HG03354 (cell line): ENCODE data around the gene NQO1.
"Not testable (repeated sequence)": the region's sequence is repeated elsewhere in the genome, so short reads cannot be mapped to it uniquely, and the experiment has no call there.

Experiments used
- ATAC-seq: cut with Tn5 transposase; IDR thresholded peaks from one replicate; pipeline ENCODE4 v1.9.1; 2021; ENCODE audit warnings: mild to moderate bottlenecking; ENCODE audit not compliant: unreplicated experiment, poor library complexity, severe bottlenecking

NQO1 gene

GRCh38 chr16:69726313-69727060 is at the start of gene NQO1:
TSS of gene NQO1 (minus strand) at chr16:69726560. CDS start at chr16:69726439, 121 bp downstream.
- peak; percentile 98 for ATAC-seq

GRCh38 chr16:69775563-69775962 is 49.2 kb upstream of the NQO1 start:
- ATAC-seq, result no peak

- peak; percentile 78 for ATAC-seq
These were observed 47.0 kb upstream of the NQO1 start for GRCh38 chr16:69773260-69773947.

DNA sequence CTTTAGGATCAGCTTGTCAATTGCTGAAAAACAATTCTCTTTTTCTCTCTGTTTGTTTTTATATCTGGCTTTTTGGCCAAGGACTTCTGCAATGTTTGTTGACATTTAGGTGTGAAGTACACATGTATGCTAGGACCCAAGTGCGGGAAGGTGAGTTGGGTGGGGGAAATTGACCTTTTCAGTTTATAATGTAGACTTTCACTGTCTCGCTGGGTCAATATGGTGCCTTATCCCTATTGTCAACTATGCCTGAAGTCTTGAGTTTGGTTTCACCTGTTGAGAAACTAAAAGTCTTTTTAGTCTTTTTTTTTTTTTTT is 45.2 kb upstream of the NQO1 start:
- no peak for ATAC-seq

GRCh38 chr16:69769404-69769803 is 43.0 kb upstream of the NQO1 start:
- no peak for ATAC-seq

- no peak for ATAC-seq
These were observed 42.3 kb upstream of the NQO1 start for GRCh38 chr16:69768666-69769065.

GRCh38 chr16:69767459-69768229 is 41.3 kb upstream of the NQO1 start:
- no peak for ATAC-seq

GRCh38 chr16:69763599-69763942 is 37.2 kb upstream of the NQO1 start:
- no peak for ATAC-seq

- peak; percentile 8 for ATAC-seq
These were observed 36.6 kb upstream of the NQO1 start for GRCh38 chr16:69762814-69763598.

DNA sequence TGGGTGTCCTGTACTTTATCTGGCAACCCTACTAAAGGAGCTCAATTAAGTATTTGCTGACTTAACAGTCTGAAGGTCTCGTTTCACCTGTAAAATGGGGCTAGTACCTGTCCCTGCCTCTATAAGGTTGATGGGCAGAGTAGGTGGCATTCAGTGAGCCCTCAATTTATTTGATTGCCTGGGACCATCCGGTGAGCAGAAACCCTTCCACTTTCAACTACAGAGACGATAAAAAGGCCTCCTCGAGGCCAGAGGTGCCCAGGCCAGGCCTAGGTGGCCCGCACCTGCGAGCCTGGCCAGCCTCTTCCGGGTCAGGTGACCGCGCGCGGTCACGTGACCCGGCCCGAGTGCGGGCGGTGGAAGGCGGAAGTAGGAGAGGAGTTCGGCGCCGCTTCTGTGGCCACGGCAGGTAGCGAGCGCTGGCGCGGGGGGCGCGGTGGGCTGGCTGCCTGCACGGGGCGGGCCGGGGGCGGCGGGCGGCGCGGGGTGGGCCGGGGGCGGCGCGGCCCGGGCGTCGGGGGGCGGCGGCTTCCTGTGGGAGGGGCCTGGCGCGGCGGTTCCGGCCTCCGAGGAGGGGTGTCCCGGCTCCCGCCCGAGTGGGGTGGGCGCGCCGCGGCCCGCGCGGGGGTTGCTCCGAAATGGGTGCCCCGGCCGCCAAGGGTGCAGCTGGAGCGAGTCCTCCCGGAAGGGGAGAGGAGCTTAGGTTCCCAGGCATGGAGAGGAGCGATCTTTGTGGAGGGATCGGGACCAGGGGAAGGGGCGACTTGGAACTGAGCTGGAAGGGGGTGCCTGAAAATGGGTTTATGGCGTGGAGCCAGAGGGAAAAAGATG is 35.8 kb upstream of the NQO1 start, which contains the start of gene WWP2:
Gene WWP2, plus strand, starts transcription at position 350 of the 831 bp plus-strand sequence. CDS start 24,679 bp downstream, outside the sequence.
- peak; percentile 78 for ATAC-seq

DNA sequence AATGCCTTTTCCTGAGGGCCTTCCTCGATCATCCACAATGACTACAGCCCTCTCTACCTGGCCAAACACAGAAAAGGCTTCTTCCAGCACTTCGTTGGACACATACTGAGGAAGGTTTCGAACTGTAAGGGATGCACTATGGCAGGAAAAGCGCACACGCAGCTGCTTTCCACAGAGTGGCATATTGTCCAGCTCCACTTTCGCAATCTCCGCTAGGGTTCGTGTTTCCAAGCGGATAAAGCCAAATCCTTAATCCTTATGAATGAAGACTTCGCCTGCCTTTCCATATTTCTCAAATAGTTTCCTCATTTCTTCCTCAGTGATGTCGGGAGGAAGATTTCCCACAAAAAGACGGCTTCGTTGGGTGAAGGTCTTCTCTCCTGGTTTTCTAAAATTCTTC is 31.0 kb upstream of the NQO1 start:
- ATAC-seq, result not testable (repeated sequence)

DNA sequence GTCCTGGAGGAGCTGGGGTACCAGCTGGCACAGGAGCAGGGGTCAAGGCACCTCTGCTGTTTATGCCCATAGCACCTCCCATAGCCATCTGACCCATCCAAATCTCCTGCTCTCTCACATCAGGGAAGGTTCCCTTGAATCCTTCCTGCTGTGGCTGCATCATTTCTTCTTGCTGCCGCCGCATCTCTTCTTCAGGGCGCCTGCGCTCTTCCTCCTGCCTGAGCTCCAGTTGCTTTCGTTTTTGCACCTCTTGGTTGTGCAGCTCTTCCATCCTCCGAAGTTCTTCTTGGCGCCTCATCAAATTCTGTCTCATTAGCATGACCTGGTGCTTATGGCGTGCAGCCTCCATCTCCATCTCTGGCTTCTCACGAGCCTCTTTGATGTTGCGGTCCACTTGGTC is 30.3 kb upstream of the NQO1 start:
- ATAC-seq, result no peak

GRCh38 chr16:69754469-69755310 is 28.3 kb upstream of the NQO1 start, which contains the start of gene NOB1:
TSS of gene NOB1 (minus strand) at chr16:69754926. CDS start at chr16:69754910, 16 bp downstream.
- ATAC-seq, result peak; percentile 98

DNA sequence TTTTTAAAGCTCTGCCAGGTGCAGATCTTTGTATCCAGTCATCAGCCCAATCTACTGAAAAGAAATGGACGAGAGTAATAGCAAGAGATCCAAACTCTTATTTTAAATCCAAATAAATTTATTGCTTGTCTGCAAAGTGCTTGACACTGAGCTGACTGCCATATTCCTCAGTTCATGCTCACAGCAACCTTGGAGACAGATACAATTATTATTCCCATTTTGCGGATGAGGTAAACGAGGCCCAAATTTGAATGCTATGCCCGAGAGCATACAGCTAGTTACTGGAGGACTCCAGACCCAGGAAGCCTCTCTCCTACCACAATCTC is 27.7 kb upstream of the NQO1 start:
- no peak for ATAC-seq

DNA sequence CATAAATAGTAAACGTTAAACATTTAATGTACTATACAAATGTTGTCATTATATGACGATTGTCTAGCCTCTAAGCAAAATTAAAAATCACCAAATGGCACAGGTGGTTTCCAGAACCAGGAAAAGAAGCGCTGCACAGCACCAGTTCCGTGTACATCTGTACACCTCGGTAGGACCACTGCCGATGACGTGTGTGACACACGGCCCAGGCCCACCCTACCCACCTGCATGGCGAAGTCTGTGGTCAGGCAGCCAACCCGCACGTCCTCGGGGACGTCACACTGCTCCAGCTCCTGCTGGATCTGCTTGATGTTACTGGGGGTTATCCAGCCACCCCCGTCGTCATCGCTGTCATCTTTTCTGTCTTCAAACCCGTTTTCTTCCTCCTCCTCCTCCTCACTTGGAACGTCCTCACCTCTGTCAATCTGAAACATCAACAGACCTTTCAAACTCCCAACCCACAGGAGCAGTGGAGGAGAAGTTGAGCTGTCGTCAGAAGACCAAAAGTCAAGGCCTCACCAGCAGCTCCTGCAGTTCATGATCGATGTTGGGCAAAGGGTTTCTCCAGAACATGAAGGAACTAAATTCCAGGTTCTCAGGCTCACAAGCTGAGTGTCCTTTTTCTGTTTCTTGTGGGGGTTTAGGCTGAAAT is 22.5 kb upstream of the NQO1 start:
- ATAC-seq, result no peak

DNA sequence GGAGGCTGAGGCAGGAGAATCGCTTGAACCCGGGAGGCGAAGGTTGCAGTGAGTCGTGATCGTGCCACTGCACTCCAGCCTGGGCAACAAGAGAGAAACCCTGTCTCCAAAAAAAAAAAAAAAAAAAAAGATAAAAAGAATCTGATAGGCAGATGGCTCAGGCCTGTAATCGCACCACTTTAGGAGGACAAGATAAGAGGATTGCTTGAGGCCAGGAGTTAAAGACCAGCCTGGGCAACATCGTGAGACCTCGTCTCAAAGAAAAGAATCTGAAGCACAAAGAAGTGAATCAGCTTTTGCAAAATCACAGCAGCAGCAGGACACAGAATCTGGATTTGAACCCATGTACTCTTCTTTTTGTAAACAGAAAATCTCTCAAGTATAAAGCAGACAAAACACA is 20.8 kb upstream of the NQO1 start:
- ATAC-seq, result no peak

GRCh38 chr16:69745959-69746358 is 19.6 kb upstream of the NQO1 start:
- no peak for ATAC-seq

DNA sequence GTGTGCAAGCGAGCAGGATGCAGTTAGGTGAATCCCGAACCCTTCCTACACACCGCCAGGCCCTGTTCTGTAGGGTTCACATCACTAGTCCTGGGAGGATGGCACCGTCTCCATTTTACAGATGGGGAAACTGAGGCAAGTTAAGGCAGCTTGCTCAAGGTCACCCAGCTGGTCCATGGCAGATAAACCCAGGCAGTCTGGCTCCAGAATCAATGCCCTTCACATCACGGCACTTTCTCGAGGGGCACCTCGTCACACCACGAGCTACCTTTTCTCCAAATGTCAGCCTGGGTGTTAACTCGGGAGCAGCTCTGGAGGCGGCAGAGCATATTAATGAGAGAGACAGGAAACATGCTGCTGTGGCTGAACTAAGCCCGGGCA is 18.9 kb upstream of the NQO1 start:
- no peak for ATAC-seq
